ENCODE measurements around the gene SAFB2.

GRCh38 chr19:5663904-5664303, 41.3 kb upstream of the SAFB2 start:
- no peak for TF ChIP-seq POLR2A (IDR thresholded peaks at IDR 0.05)
- no peak for TF ChIP-seq CTCF (IDR thresholded peaks at IDR 0.05)
